HG02763 (cell line): ENCODE measurements around the gene MICA.
"Not testable (repeated sequence)": the region's sequence is repeated elsewhere in the genome, so short reads cannot be mapped to it uniquely, and the experiment has no call there.

Source experiments
- ATAC-seq: cut with Tn5 transposase; IDR thresholded peaks from one replicate; pipeline ENCODE4 v1.9.1; 2021; ENCODE audit warnings: mild to moderate bottlenecking, moderate library complexity; ENCODE audit not compliant: unreplicated experiment

The MICA gene

GRCh38 chr6:31381666-31382065 lies 21.7 kb upstream of the MICA start:
- ATAC-seq, result no peak

- ATAC-seq, result no peak
These were observed 20.2 kb upstream of the MICA start for GRCh38 chr6:31383149-31383548.

GRCh38 chr6:31385041-31385440 lies 18.4 kb upstream of the MICA start:
- ATAC-seq, result no peak

GRCh38 chr6:31386099-31386498 lies 17.3 kb upstream of the MICA start:
- no peak for ATAC-seq

- no peak for ATAC-seq
These were observed 16.4 kb upstream of the MICA start for GRCh38 chr6:31386977-31387376.

GRCh38 chr6:31388916-31389801 lies 14.2 kb upstream of the MICA start:
- not testable (repeated sequence) for ATAC-seq

- ATAC-seq, result not testable (repeated sequence)
These were observed 13.6 kb upstream of the MICA start for GRCh38 chr6:31389802-31390132.

GRCh38 chr6:31393932-31394331 lies 9.5 kb upstream of the MICA start:
- ATAC-seq, result no peak

- ATAC-seq, result no peak
These were observed 9.0 kb upstream of the MICA start for GRCh38 chr6:31394381-31394780.

- ATAC-seq, result no peak
These were observed 7.6 kb upstream of the MICA start for GRCh38 chr6:31395832-31396231.

- no peak for ATAC-seq
These were observed 6.8 kb upstream of the MICA start for GRCh38 chr6:31396422-31397152.

GRCh38 chr6:31397153-31397499 lies 6.3 kb upstream of the MICA start:
- not testable (repeated sequence) for ATAC-seq

GRCh38 chr6:31397901-31398525 lies 5.4 kb upstream of the MICA start:
- no peak for ATAC-seq

GRCh38 chr6:31399589-31400466 lies 3.6 kb upstream of the MICA start:
- ATAC-seq, result no peak

- ATAC-seq, result no peak
These were observed 2.7 kb upstream of the MICA start for GRCh38 chr6:31400467-31401289.

- ATAC-seq, result no peak
These were observed 2.0 kb upstream of the MICA start for GRCh38 chr6:31401403-31401802.

- peak; percentile 2 for ATAC-seq
These were observed 792 bp upstream of the MICA start for GRCh38 chr6:31402324-31403282.

GRCh38 chr6:31404061-31404364 lies 618 bp downstream of the MICA start:
- not testable (repeated sequence) for ATAC-seq

- no peak for ATAC-seq
These were observed 2.6 kb downstream of the MICA start for GRCh38 chr6:31405996-31406395.
